Measurements from ENCODE around the gene KCNH2. TPM values are rescaled to one million over a fixed set of nuclear protein-coding genes. Genes with fewer than 3 reads are reported as not detected.

KCNH2 gene
- total RNA-seq, 4 donors from 2014 or later: 0.15 to 1.1 (median 0.36) TPM

GRCh38 chr7:150994141-150994837 is 16.2 kb upstream of the KCNH2 start:
- DNase-seq (ENCODE audit: low spot score in 2 of 2): no peak
- WGBS, 2 donors: 47 to 59% methylated on average over 10 to 14 of the region's 15 CpGs
- TF ChIP-seq POLR2A (IDR thresholded peaks at IDR 0.05) (no peak), CTCF (IDR thresholded peaks at IDR 0.05) (no peak)
- intact Hi-C loops (cut with DNase I; ENCODE audit: low total_unique reads): no loop called here
- no peak overlapping the region for H3K4me3 ChIP-seq (ENCODE audit: low read depth, poor library complexity, severe bottlenecking)

- 78 to 87% methylated on average over 10 to 14 of the region's 14 CpGs for WGBS, 2 donors
- intact Hi-C loops (cut with DNase I; ENCODE audit: low total_unique reads): no loop called here
- TF ChIP-seq CTCF (IDR thresholded peaks at IDR 0.05): no peak
- TF ChIP-seq POLR2A (IDR thresholded peaks at IDR 0.05): no peak
- no peak for DNase-seq (ENCODE audit: low spot score in 2 of 2)
- no peak overlapping the region for H3K4me3 ChIP-seq (ENCODE audit: low read depth, poor library complexity, severe bottlenecking)
These were observed 15.4 kb upstream of the KCNH2 start for GRCh38 chr7:150993511-150993910.

- DNase-seq (ENCODE audit: low spot score in 2 of 2): no peak
- WGBS, 2 donors: 20 to 48% methylated on average over 2 to 5 of the region's 5 CpGs
- no peak overlapping the region for H3K4me3 ChIP-seq (ENCODE audit: low read depth, poor library complexity, severe bottlenecking)
- intact Hi-C loops (cut with DNase I; ENCODE audit: low total_unique reads): no loop called here
- TF ChIP-seq CTCF (IDR thresholded peaks at IDR 0.05) (no peak), POLR2A (IDR thresholded peaks at IDR 0.05) (no peak)
These were observed 14.7 kb upstream of the KCNH2 start for GRCh38 chr7:150992833-150993302.

GRCh38 chr7:150992051-150992640 is 14.0 kb upstream of the KCNH2 start:
- WGBS, 2 donors: 78 to 82% methylated on average over 6 of the region's 6 CpGs
- no peak for DNase-seq (ENCODE audit: low spot score in 2 of 2)
- H3K4me3 ChIP-seq (ENCODE audit: low read depth, poor library complexity, severe bottlenecking): no peak overlapping the region
- TF ChIP-seq POLR2A (IDR thresholded peaks at IDR 0.05): no peak
- TF ChIP-seq CTCF (IDR thresholded peaks at IDR 0.05): no peak
- intact Hi-C loops (cut with DNase I; ENCODE audit: low total_unique reads): no loop called here

GRCh38 chr7:150990416-150991186 is 12.5 kb upstream of the KCNH2 start, which contains the start of gene NOS3:
Gene NOS3 (plus strand): TSS chr7:150991017. CDS start chr7:150993804, 2,787 bp downstream.
- intact Hi-C loops (cut with DNase I; ENCODE audit: low total_unique reads): no loop called here
- no peak for DNase-seq (ENCODE audit: low spot score in 2 of 2)
- H3K4me3 ChIP-seq (ENCODE audit: low read depth, poor library complexity, severe bottlenecking): no peak within 1 kb of the TSS
- no peak for TF ChIP-seq CTCF (IDR thresholded peaks at IDR 0.05)
- no peak for TF ChIP-seq POLR2A (IDR thresholded peaks at IDR 0.05)
- 80 to 86% methylated on average over 12 of the region's 12 CpGs for WGBS, 2 donors

All from lower leg skin (tissue), 4 donors.